HL-60 (cell line): ENCODE data around the gene PNPLA7.

Source experiments
- DNase-seq, 2 experiments: peaks; one replicate each; pipeline ENCODE4 v3.0.0-alpha.2; 2010 to 2020; ENCODE audit warnings: low read depth in 1 of 2, low spot score in 1 of 2
- H3K27ac ChIP-seq: fragments of 250-450 bp; sonication (Bioruptor Pico); replicated peaks from 2 replicates; pipeline ENCODE4 v1.5.1; 2020; ENCODE audit warnings: mild to moderate bottlenecking, moderate library complexity
- H3K27me3 ChIP-seq: fragments of 250-450 bp; sonication (Bioruptor Pico); 2 replicates; pipeline ENCODE4 v1.5.1; 2021; ENCODE audit warnings: mild to moderate bottlenecking, moderate library complexity; ENCODE audit not compliant: insufficient read depth, poor library complexity, severe bottlenecking
- H3K4me3 ChIP-seq: replicated peaks from 2 replicates; pipeline ENCODE4 v1.5.1; 2011; ENCODE audit warnings: mild to moderate bottlenecking, control low read depth, low read length; ENCODE audit not compliant: insufficient read depth
- GABPA ChIP-seq: IDR thresholded peaks from 2 replicates; pipeline ENCODE4 v1.6.1; 2012; ENCODE audit warnings: low read depth
- POLR2AphosphoS5 ChIP-seq: IDR thresholded peaks from 2 replicates; pipeline ENCODE4 v1.6.1; 2012; ENCODE audit warnings: low read depth
- SPI1 ChIP-seq: IDR thresholded peaks from 2 replicates; pipeline ENCODE4 v1.6.1; 2012; ENCODE audit warnings: low read depth, mild to moderate bottlenecking, borderline replicate concordance
- TF ChIP-seq, protein P1 (sequence below): IDR thresholded peaks from 2 replicates; pipeline ENCODE4 v1.6.1; 2012; ENCODE audit warnings: low read depth; ENCODE audit not compliant: insufficient replicate concordance
- TF ChIP-seq, protein P2 (sequence below): IDR thresholded peaks from one replicate; pipeline ENCODE4 v1.5.1; 2011; ENCODE audit warnings: low read length, control low read depth, inconsistent platforms; ENCODE audit not compliant: insufficient read depth

Gene PNPLA7

GRCh38 chr9:137436761-137437600, 113.2 kb downstream of the PNPLA7 start:
- Histone ChIP-seq H3K4me3 (no peak overlapping the region), H3K27me3 (no peaks in the 10 kb centered on the region), H3K27ac (no peak overlapping the region)
- TF ChIP-seq GABPA (no peak), POLR2AphosphoS5 (no peak), SPI1 (no peak)
- TF ChIP-seq, protein P1, sequence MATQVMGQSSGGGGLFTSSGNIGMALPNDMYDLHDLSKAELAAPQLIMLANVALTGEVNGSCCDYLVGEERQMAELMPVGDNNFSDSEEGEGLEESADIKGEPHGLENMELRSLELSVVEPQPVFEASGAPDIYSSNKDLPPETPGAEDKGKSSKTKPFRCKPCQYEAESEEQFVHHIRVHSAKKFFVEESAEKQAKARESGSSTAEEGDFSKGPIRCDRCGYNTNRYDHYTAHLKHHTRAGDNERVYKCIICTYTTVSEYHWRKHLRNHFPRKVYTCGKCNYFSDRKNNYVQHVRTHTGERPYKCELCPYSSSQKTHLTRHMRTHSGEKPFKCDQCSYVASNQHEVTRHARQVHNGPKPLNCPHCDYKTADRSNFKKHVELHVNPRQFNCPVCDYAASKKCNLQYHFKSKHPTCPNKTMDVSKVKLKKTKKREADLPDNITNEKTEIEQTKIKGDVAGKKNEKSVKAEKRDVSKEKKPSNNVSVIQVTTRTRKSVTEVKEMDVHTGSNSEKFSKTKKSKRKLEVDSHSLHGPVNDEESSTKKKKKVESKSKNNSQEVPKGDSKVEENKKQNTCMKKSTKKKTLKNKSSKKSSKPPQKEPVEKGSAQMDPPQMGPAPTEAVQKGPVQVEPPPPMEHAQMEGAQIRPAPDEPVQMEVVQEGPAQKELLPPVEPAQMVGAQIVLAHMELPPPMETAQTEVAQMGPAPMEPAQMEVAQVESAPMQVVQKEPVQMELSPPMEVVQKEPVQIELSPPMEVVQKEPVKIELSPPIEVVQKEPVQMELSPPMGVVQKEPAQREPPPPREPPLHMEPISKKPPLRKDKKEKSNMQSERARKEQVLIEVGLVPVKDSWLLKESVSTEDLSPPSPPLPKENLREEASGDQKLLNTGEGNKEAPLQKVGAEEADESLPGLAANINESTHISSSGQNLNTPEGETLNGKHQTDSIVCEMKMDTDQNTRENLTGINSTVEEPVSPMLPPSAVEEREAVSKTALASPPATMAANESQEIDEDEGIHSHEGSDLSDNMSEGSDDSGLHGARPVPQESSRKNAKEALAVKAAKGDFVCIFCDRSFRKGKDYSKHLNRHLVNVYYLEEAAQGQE, result no peak
- TF ChIP-seq, protein P2, sequence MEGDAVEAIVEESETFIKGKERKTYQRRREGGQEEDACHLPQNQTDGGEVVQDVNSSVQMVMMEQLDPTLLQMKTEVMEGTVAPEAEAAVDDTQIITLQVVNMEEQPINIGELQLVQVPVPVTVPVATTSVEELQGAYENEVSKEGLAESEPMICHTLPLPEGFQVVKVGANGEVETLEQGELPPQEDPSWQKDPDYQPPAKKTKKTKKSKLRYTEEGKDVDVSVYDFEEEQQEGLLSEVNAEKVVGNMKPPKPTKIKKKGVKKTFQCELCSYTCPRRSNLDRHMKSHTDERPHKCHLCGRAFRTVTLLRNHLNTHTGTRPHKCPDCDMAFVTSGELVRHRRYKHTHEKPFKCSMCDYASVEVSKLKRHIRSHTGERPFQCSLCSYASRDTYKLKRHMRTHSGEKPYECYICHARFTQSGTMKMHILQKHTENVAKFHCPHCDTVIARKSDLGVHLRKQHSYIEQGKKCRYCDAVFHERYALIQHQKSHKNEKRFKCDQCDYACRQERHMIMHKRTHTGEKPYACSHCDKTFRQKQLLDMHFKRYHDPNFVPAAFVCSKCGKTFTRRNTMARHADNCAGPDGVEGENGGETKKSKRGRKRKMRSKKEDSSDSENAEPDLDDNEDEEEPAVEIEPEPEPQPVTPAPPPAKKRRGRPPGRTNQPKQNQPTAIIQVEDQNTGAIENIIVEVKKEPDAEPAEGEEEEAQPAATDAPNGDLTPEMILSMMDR, result no peak
- no peak for DNase-seq

DNA sequence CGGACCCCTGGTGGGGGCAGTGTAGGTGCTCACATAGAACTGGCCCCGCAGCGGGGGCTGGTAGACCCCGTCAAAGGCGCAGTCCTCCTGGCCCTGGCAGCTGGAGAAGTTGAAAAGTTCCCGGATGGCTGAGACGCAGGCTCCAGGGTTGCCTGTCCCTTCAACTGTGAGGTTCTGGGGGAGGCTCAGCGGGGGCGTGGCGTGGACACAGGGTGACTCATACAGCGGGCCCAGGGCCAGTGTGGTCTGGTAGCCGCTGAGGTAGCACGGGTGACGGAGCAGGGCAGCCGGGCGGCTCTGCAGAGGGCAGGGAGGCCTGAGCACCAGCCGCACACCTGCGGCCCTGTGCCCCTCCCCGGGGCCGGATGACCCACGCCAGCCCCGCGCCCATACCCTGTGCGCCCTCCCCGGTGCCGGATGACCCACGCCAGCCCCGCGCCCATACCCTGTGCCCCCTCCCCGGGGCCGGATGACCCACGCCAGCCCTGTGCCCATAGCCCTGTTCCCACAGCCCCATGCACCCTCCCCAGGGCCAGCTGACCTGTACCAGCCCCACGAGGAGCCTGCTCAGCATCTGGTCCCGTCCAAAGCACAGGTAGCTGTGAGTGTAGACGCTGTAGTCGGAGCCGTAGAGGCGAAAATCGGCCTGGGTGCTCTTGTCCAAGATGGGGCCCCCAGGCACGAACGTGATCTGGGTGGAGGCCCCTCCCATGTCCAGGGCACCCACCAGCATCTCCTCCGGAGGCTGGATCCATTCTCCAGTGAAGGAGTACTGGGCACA, 114.0 kb downstream of the PNPLA7 start:
- TF ChIP-seq SPI1, result no peak
- TF ChIP-seq POLR2AphosphoS5, result no peak
- no peak for TF ChIP-seq GABPA
- TF ChIP-seq, protein P2, result no peak
- TF ChIP-seq, protein P1, result no peak
- Histone ChIP-seq H3K4me3 (no peak overlapping the region), H3K27me3 (no peaks in the 10 kb centered on the region), H3K27ac (no peak overlapping the region)
- no peak for DNase-seq

GRCh38 chr9:137435381-137435891, 114.8 kb downstream of the PNPLA7 start:
- H3K27ac ChIP-seq, result no peak overlapping the region
- no peaks in the 10 kb centered on the region for H3K27me3 ChIP-seq
- no peak for DNase-seq
- H3K4me3 ChIP-seq, result no peak overlapping the region
- no peak for TF ChIP-seq POLR2AphosphoS5
- TF ChIP-seq, protein P2, result no peak
- no peak for TF ChIP-seq SPI1
- no peak for TF ChIP-seq GABPA
- TF ChIP-seq, protein P1, result no peak
